Keratinocyte (primary cell): ENCODE data around the gene YWHAH. TPM values are rescaled to one million over a fixed set of nuclear protein-coding genes. Genes with fewer than 3 reads are reported as not detected.

Experiments
- DNase-seq: peaks from one replicate; pipeline ENCODE4 v3.0.0-alpha.2; 2011; ENCODE audit warnings: low read depth, missing footprints, low spot score
- FAIRE-seq: peaks from 2 replicates; lab custom pipeline; 2011; peaks lifted over from hg19 to GRCh38; lab: Jason Lieb, UNC
- H2AFZ ChIP-seq: 2 replicates; pipeline ENCODE4 v1.6.0; 2012; ENCODE audit warnings: low read length, control low read depth, inconsistent platforms; ENCODE audit not compliant: control insufficient read depth
- H3K27ac ChIP-seq: 2 replicates; pipeline ENCODE4 v1.5.1; 2011; ENCODE audit warnings: low read length; ENCODE audit not compliant: control insufficient read depth, insufficient read depth
- H3K27me3 ChIP-seq: 3 replicates; pipeline ENCODE4 v1.6.0; 2011; ENCODE audit warnings: low read length; ENCODE audit not compliant: control insufficient read depth, insufficient read depth; ENCODE audit errors: extremely low read depth
- H3K36me3 ChIP-seq, 2 experiments: 2 replicates in 1 of 2; 3 replicates in 1 of 2; pipeline ENCODE4 v1.5.1; 2011; ENCODE audit warnings: low read length in 2 of 2, mild to moderate bottlenecking in 1 of 2; ENCODE audit not compliant: control insufficient read depth in 2 of 2, insufficient read depth in 2 of 2; ENCODE audit errors: extremely low read depth in 1 of 2
- H3K4me1 ChIP-seq: 3 replicates; pipeline ENCODE4 v1.5.1; 2011; ENCODE audit warnings: low read length; ENCODE audit not compliant: control insufficient read depth, insufficient read depth; ENCODE audit errors: extremely low read depth
- H3K4me2 ChIP-seq: 3 replicates; pipeline ENCODE4 v1.6.0; 2011; ENCODE audit warnings: low read depth, low read length; ENCODE audit not compliant: control insufficient read depth, insufficient read depth; ENCODE audit errors: extremely low read depth
- H3K4me3 ChIP-seq, 3 experiments: fragments of 200-600 bp in 1 of 3; sonication (generic) in 1 of 3; 2 replicates in 2 of 3; 3 replicates in 1 of 3; pipeline ENCODE4 v1.5.1; 2011 to 2016; ENCODE audit warnings: low read length in 3 of 3, mild to moderate bottlenecking in 3 of 3, control low read depth in 2 of 3, inconsistent platforms in 1 of 3, low read depth in 1 of 3, mixed read lengths in 1 of 3, mixed run types in 1 of 3, moderate library complexity in 1 of 3; ENCODE audit not compliant: control insufficient read depth in 2 of 3, insufficient read depth in 2 of 3; ENCODE audit errors: extremely low read depth in 1 of 3
- H3K79me2 ChIP-seq: 2 replicates; pipeline ENCODE4 v1.6.0; 2012; ENCODE audit warnings: low read length; ENCODE audit not compliant: control insufficient read depth, insufficient read depth
- H3K9ac ChIP-seq: 3 replicates; pipeline ENCODE4 v1.6.0; 2011; ENCODE audit warnings: low read length; ENCODE audit not compliant: control insufficient read depth, insufficient read depth; ENCODE audit errors: extremely low read depth
- H3K9me1 ChIP-seq: 3 replicates; pipeline ENCODE4 v1.6.0; 2011; ENCODE audit warnings: low read length; ENCODE audit not compliant: control insufficient read depth, insufficient read depth; ENCODE audit errors: extremely low read depth
- H3K9me3 ChIP-seq: 2 replicates; pipeline ENCODE4 v1.5.1; 2012; ENCODE audit warnings: low read depth, low read length; ENCODE audit not compliant: control insufficient read depth
- H4K20me1 ChIP-seq: 3 replicates; pipeline ENCODE4 v1.6.0; 2011; ENCODE audit warnings: low read length; ENCODE audit not compliant: control insufficient read depth, insufficient read depth; ENCODE audit errors: extremely low read depth
- EZH2 ChIP-seq: IDR thresholded peaks from one replicate; pipeline ENCODE4 v1.6.1; 2012; ENCODE audit warnings: inconsistent platforms, mild to moderate bottlenecking, low read length, moderate library complexity
- dilution Hi-C: fragments of 300-500 bp; cut with MboI; formaldehyde crosslinking; loops from one replicate; pipeline ENCODE4 v1.7.0; 2020; ENCODE audit warnings: low sequenced_read_pairs; ENCODE audit not compliant: extremely low pct_ligation_motif_present
- polyA minus RNA-seq, 3 experiments: library from RNA; depleted of rRNA, polyadenylated mRNA; stranded (reverse); fragments of >200 nt; gene quantifications; 1 replicate in 1 of 3; 2 replicates in 1 of 3; 3 replicates in 1 of 3; pipeline ENCODE4 v1.2.3, GENCODE V29; 2011
- polyA plus RNA-seq, 5 experiments: library from polyadenylated mRNA; depleted of rRNA in 3 of 5; stranded (reverse) in 3 of 5; stranded (forward) in 1 of 5; unstranded in 1 of 5; fragments of >200 nt; gene quantifications; 1 replicate in 1 of 5; 2 replicates in 3 of 5; 3 replicates in 1 of 5; pipeline versions ENCODE4 v1.2.1 to v1.2.3, GENCODE V29; 2011 to 2012; ENCODE audit warnings: missing spikeins in 2 of 5, low read depth in 1 of 5, low replicate concordance in 1 of 5
- TF ChIP-seq, protein P1 (sequence below), 3 experiments: IDR thresholded peaks in 1 of 3; conservative IDR thresholded peaks in 1 of 3; optimal IDR thresholded peaks in 1 of 3; 2 replicates in 2 of 3; 3 replicates in 1 of 3; pipeline versions ENCODE3 to v1.5.1; 2011; ENCODE audit warnings: low read length in 3 of 3, mild to moderate bottlenecking in 3 of 3, moderate library complexity in 2 of 3, control low read depth in 1 of 3, inconsistent platforms in 1 of 3; ENCODE audit not compliant: insufficient read depth in 2 of 3; ENCODE audit errors: extremely low read depth in 1 of 3

YWHAH gene
- polyA plus RNA-seq (63.7 to 194 TPM (median 108 TPM) in 3 replicates), polyA minus RNA-seq (48.3 to 130 TPM (median 66.6 TPM) in 3 replicates)
- 30.9 TPM for polyA plus RNA-seq (2011; ENCODE audit: low read depth)
- 138 and 189 TPM in 2 replicates for polyA plus RNA-seq (2011; cell fraction: cytosol; rRNA removed)
- polyA plus RNA-seq (2011; cell fraction: nucleus; rRNA removed) = 70.1 and 75.6 TPM in 2 replicates
- 90.5 and 148 TPM in 2 replicates for polyA plus RNA-seq (2012; ENCODE audit: low replicate concordance)
- 80.0 TPM for polyA minus RNA-seq (2011; cell fraction: cytosol; rRNA and poly(A)+ RNA removed)
- polyA minus RNA-seq (2011; cell fraction: nucleus; rRNA and poly(A)+ RNA removed) = 13.3 and 30.2 TPM in 2 replicates

DNA sequence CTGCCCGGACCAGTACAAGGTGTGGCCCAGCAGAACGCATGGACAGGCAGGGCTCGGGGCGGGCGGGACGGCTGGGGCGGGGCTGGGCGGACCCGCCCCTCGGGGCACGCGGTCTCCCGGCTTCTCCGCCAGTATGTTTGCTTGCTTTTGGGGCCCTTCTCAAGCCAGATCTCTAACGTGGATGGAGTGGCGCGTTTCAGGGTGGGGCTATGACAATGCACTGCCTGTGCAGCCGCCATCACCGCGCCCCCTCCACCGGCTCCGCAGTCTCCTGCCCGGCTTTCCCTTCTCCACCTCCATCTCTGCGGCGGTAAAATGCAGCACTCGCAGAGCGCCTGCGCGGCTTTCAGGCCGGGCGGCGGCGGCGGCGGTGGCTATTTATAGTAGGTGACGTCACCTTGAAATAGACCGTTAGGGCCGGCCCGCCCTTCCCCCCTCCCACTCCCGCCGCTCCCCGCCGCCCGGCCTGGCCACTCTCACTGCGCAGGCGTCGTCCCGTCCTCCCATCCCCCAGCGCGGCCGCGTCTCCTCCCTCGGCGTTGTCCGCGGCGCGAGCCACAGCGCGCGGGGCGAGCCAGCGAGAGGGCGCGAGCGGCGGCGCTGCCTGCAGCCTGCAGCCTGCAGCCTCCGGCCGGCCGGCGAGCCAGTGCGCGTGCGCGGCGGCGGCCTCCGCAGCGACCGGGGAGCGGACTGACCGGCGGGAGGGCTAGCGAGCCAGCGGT lies at the start of gene YWHAH:
Gene YWHAH (plus strand): TSS at position 558 of the 722 bp plus-strand sequence. CDS start 199 bp downstream, outside the sequence.
- Histone ChIP-seq H4K20me1 (peaks cover 16% of the 10 kb centered on the region), H3K9me3 (no peaks in the 10 kb centered on the region), H3K9ac (peak within 1 kb of the TSS; percentile 95), H2AFZ (peak within 1 kb of the TSS; percentile 97), H3K4me1 (peaks cover 27% of the 10 kb centered on the region), H3K27ac (peak within 1 kb of the TSS; percentile 91), H3K79me2 (peaks cover 47% of the 10 kb centered on the region), H3K27me3 (no peaks in the 10 kb centered on the region), H3K36me3 (peaks cover 7 to 22% of the 10 kb centered on the region in 2 experiments), H3K9me1 (no peaks in the 10 kb centered on the region), H3K4me2 (peak within 1 kb of the TSS; percentile 99), H3K4me3 (peak within 1 kb of the TSS; percentile 94 to 98 (median 94))
- TF ChIP-seq EZH2 = no peak
- TF ChIP-seq, protein P1, sequence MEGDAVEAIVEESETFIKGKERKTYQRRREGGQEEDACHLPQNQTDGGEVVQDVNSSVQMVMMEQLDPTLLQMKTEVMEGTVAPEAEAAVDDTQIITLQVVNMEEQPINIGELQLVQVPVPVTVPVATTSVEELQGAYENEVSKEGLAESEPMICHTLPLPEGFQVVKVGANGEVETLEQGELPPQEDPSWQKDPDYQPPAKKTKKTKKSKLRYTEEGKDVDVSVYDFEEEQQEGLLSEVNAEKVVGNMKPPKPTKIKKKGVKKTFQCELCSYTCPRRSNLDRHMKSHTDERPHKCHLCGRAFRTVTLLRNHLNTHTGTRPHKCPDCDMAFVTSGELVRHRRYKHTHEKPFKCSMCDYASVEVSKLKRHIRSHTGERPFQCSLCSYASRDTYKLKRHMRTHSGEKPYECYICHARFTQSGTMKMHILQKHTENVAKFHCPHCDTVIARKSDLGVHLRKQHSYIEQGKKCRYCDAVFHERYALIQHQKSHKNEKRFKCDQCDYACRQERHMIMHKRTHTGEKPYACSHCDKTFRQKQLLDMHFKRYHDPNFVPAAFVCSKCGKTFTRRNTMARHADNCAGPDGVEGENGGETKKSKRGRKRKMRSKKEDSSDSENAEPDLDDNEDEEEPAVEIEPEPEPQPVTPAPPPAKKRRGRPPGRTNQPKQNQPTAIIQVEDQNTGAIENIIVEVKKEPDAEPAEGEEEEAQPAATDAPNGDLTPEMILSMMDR (optimal IDR thresholded peaks at IDR 0.05 in 1 of 3, IDR thresholded peaks at IDR 0.05 in 1 of 3, conservative IDR thresholded peaks at IDR 0.05 in 1 of 3; ENCODE audit: extremely low read depth in 1 of 3, insufficient read depth in 2 of 3, low read length in 3 of 3) = peak in 1 of 3 experiments; percentile 10
- dilution Hi-C loops = no loop called here
- FAIRE-seq = no peak
- peak; percentile 54 for DNase-seq

GRCh38 chr22:31895411-31896123 lies 48.8 kb upstream of the YWHAH start:
- TF ChIP-seq, protein P1 (optimal IDR thresholded peaks at IDR 0.05 in 1 of 3, IDR thresholded peaks at IDR 0.05 in 1 of 3, conservative IDR thresholded peaks at IDR 0.05 in 1 of 3; ENCODE audit: extremely low read depth in 1 of 3, insufficient read depth in 2 of 3, low read length in 3 of 3) = no peak
- no peak for TF ChIP-seq EZH2
- Histone ChIP-seq H3K9me3 (no peaks in the 10 kb centered on the region), H4K20me1 (no peaks in the 10 kb centered on the region), H3K27me3 (no peaks in the 10 kb centered on the region), H2AFZ (no peak overlapping the region), H3K36me3 (peaks cover 0 to 9% of the 10 kb centered on the region in 2 experiments), H3K9me1 (no peaks in the 10 kb centered on the region), H3K9ac (no peak overlapping the region), H3K4me1 (no peaks in the 10 kb centered on the region), H3K27ac (no peak overlapping the region), H3K4me3 (no peak overlapping the region), H3K4me2 (no peak overlapping the region), H3K79me2 (no peaks in the 10 kb centered on the region)
- no peak for FAIRE-seq
- no peak for DNase-seq
- dilution Hi-C loops = no loop called here
